ENCODE data around the gene FALEC.
"Not testable (repeated sequence)": the region's sequence is repeated elsewhere in the genome, so short reads cannot be mapped to it uniquely, and the experiment has no call there.

FALEC gene

DNA sequence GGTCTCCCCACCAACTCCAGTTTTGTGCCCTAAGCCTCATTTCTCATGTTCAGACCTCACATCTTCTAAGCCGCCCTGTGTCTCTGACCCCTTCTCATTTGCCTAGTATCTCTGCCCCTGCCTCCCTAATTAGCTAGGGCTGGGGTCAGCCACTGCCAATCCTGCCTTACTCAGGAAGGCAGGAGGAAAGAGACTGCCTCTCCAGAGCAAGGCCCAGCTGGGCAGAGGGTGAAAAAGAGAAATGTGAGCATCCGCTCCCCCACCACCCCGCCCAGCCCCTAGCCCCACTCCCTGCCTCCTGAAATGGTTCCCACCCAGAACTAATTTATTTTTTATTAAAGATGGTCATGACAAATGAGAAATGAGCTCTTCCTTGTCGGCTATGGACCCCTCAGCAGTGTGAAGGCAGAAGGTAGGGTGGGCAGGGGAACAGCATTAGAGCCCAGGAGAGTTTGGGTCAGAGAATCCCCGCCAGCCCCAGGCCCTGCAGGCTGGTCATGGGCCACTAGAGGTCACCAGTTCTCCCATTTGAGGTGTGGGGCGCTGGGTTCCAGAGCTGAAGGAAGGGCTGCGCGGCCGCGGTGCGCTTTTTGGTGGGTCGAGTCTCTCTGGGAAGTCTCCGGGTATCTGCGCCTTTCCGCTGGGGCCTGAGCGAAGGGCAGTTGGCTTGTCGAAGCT lies 45.2 kb downstream of the FALEC start:
- FAIRE-seq, result no peak

GRCh38 chr1:150561254-150561973 lies 45.9 kb downstream of the FALEC start:
- FAIRE-seq, result peak; percentile 98

- peak; percentile 75 for FAIRE-seq
Observed at GRCh38 chr1:150561974-150562445, 46.5 kb downstream of the FALEC start.

- no peak for FAIRE-seq
Observed at GRCh38 chr1:150562446-150563339, 47.1 kb downstream of the FALEC start.

DNA sequence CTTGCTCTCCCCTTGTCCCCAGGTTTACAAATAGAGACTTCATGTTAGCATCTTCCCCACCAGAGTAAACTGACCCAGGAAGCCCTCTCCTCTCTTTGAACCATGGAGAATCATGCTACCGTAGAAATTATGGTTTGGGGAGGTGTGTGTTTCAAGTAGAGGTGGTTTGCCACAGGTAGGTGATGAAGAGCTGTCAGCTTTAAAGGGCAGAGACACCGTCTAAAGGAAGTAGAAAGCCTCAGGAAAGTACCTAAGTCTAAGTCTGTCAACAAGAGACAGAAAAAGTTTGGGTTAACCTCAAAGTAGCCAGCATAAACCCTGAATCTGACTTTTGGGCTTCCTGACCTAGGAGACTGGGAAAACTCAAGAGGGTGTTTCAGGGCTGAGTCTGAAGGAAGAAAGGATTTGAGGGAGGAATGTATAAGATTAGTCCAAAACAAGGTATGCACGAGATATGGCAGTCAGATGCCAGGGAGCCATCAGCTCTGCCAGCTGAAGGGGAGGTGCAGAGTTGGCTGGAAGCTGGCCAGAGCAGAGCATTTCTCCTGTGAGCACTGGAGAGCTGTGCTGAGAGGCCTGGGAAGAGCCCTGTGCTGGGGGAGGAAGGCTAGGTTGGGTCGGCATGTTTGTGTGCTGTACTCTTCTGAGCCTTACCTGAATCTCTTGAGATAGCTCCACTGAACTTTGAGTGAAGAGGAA lies 47.9 kb downstream of the FALEC start:
- FAIRE-seq, result no peak

- FAIRE-seq, result no peak
Observed at GRCh38 chr1:150564051-150564991, 48.8 kb downstream of the FALEC start.

GRCh38 chr1:150565240-150565991 lies 49.9 kb downstream of the FALEC start:
- not testable (repeated sequence) for FAIRE-seq

DNA sequence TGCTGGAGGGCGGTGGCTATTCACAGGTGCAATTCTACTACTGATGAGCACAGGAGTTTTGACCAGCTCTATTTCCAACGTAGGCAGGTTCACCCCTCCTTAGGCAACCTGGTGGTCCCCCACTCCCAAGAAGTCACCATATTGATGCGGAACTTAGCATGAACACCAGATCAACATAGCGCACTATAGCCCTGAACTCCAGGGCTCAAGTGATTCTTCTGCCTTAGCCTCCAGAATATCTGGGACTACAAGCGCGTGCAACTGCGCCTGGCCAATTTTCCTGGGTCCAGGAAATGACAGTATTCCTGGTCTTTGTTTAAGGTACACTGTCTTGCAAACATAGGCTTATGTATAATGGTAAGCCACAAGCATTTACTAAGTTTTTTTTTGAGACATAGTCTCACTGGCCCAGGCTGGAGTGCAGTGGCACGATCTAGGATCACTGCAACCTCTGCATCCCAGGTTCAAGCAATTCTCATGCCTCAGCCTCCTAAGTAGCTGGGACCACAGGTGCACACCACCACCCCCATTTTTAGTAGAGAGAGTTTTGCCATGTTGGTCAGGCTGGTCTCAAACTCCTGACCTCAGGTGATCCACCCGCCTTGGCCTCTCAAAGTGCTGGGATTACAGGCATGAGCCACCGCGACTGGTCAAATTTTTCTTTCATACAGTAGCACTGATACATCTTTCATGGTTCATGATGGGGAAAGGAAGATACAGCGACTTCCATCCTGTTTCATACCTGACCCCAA lies 51.2 kb downstream of the FALEC start:
- FAIRE-seq, result no peak

DNA sequence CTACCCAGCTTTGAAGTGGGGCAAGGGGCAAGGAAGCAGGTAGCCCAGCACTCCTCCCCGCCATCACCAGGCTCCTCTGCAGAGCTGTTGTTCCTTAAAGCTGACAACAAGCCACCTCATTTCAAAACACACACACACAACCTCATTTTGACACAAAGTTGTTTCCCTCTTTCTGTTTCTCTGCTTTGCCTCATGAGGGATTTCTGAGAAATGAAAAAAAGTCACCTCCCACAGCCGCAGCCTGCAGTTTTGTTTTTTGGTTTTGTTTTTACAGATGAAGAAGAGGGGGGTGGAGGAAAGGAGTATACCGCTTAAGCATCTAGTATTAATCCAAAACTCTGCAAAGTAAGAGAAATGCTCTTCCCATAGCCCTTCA lies 51.8 kb downstream of the FALEC start:
- FAIRE-seq, result no peak

DNA sequence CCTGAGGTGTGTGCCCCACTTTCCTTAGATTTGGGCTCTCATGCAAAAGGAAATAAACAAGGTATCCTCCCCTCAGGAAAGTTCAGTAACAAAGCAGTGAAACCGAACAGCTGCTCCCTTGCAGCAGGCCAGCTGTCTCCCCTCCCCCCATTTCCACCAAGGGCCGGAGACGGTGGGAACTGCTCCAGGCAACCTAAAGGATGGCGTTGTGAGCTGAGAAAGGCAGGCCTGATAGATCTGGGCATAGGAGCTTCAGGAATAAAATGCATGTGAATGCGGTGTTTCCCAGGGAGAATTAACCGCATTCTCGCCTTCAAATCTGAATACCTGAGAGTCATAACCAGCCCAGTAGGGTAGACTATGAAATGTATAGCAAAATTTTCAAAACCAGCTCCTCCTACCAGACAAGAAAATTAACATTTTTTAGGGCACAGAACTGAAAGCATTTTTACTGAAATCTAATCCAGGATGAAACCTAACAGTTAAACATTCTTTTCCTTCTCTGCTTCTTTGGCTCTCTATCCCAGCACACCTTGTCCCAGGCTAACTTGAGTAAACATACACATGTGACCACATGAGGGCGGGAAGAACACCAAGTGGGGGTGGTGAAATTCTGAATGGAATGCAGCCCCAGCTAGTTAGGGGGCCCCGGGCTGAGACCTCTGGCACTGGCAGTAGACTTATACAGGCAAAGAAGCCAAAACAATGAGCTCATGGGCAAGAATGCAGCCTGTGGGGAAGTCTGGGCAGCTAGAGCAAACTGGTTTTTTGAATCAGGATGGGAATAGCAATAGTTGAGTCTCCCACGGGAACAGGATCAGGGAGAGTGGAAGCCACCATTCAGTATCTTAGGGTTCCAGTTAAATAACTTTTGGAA lies 52.4 kb downstream of the FALEC start:
- peak; percentile 89 for FAIRE-seq

DNA sequence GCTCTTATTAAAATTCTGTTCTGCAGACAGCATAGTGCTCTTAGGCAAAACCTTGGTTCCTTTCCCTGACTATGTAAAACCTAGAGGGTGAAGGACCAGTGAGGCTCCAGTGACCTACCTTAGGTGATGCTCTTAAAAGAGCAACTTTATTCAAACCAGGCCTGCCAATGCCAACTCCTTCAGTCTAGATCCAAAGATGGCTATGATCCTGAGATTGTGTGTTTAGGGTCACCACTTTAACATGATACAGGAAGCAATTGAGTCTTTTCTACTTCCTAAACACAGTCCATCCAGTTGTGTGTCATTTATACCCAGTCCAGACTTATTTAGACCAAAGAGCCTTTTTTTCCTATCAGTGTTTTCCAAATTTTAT lies 53.0 kb downstream of the FALEC start:
- no peak for FAIRE-seq

- no peak for FAIRE-seq
Observed at GRCh38 chr1:150572918-150573647, 57.5 kb downstream of the FALEC start.

DNA sequence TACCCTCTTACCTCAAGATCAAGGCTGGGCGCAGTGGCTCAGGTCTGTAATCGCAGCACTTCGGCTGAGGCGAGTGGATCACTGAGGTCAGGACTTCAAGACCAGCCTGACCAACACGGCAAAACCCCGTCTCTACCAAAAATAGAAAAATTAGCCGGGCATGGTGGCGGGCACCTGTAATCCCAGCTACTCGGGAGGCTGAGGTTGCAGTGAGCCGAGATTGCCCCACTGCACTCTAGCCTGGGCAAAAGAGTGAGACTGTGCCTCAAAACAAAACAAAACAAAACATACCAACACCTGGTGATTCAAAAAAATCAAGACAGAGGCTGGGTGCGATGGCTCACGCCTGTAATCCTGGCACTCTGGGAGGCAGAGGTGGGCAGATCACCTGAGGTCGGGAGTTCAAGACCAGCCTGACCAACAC lies 58.1 kb downstream of the FALEC start:
- not testable (repeated sequence) for FAIRE-seq

- FAIRE-seq, result no peak
Observed at GRCh38 chr1:150574260-150575071, 58.9 kb downstream of the FALEC start.

- FAIRE-seq, result no peak
Observed at GRCh38 chr1:150575072-150575489, 59.5 kb downstream of the FALEC start.

DNA sequence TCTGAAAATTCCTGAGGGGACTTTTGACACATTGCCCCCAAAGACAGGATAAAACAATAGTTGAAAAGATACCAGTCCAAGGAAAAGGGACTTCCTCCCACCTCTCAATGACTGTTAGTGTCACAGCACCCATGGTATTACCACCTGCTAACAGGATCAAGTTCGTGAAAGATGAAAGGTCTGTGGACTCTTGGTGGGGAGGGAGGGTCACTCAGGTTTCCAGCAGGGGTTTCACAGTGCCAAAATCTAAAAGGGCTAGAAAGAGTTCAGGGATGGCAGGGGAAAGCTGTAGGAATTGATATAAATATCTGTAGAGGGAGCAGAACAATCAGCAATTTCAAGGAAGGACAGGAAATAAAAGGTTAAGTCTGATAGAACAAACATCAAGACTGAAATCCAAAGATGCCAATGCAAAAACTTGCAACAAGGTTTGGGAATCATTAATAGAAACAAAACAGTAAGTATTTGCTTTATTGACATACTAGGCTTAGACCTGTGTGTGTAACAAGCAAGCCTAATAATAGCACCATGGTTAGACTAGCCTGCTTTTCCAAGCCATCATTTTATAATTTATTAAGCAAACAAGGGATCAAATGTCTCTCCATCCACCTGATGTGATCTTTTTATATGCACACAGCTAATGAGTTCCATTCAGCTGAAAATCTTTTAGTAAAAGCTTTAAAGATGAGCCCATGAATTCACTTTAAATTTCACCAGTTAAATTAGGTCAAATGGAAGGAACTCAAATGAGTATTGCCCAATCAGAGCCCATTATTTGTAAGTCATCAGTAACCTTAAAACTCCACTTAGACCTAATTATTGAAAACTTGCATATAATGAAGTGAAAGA lies 60.2 kb downstream of the FALEC start:
- no peak for FAIRE-seq

DNA sequence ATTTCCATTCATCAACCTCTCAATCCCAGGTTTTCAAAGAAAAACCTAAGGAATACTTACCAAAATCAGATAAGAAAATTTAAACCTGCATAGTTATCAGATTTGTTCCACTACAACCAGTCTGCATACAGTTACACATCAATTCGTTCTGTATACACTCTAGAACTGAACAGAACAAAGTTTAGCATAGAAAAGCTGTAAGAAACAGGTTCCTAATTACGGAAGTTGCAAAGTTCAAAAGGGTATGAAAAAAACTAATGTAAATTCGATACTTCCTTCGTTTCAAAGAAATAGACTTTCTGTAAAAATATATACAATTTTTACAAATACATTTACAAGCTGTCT lies 60.8 kb downstream of the FALEC start:
- FAIRE-seq, result no peak
